ENCODE results near the gene USP1. TPM values are rescaled to one million over a fixed set of nuclear protein-coding genes. Genes with fewer than 3 reads are reported as not detected.

USP1 gene, protein sequence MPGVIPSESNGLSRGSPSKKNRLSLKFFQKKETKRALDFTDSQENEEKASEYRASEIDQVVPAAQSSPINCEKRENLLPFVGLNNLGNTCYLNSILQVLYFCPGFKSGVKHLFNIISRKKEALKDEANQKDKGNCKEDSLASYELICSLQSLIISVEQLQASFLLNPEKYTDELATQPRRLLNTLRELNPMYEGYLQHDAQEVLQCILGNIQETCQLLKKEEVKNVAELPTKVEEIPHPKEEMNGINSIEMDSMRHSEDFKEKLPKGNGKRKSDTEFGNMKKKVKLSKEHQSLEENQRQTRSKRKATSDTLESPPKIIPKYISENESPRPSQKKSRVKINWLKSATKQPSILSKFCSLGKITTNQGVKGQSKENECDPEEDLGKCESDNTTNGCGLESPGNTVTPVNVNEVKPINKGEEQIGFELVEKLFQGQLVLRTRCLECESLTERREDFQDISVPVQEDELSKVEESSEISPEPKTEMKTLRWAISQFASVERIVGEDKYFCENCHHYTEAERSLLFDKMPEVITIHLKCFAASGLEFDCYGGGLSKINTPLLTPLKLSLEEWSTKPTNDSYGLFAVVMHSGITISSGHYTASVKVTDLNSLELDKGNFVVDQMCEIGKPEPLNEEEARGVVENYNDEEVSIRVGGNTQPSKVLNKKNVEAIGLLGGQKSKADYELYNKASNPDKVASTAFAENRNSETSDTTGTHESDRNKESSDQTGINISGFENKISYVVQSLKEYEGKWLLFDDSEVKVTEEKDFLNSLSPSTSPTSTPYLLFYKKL
- 24.0 TPM for total RNA-seq

- H3K4me1 ChIP-seq (ENCODE audit: control insufficient read depth in 3 of 3, insufficient read depth in 3 of 3, low read length in 3 of 3) = peaks cover 13 to 21% (median 15%) of the 10 kb centered on the region in 3 donors
- peaks cover 0 to 4% (median 3%) of the 10 kb centered on the region in 3 donors for H3K36me3 ChIP-seq (ENCODE audit: control insufficient read depth in 3 of 3, insufficient read depth in 3 of 3, low read length in 3 of 3)
- peak within 1 kb of the TSS; percentile 98 to 99 (median 98) for H3K9ac ChIP-seq (ENCODE audit: low read depth in 1 of 3, low read length in 3 of 3)
- peak within 1 kb of the TSS; percentile 97 for H3K27ac ChIP-seq (ENCODE audit: low read depth, low read length)
- no peaks in the 10 kb centered on the region for H3K9me3 ChIP-seq (ENCODE audit: control insufficient read depth in 3 of 3, low read length in 3 of 3)
- H3K27me3 ChIP-seq (ENCODE audit: control insufficient read depth in 3 of 3, insufficient read depth in 3 of 3, low read length in 3 of 3) = no peaks in the 10 kb centered on the region
- peak within 1 kb of the TSS; percentile 88 to 94 (median 90) for H3K4me3 ChIP-seq (ENCODE audit: low read length in 3 of 3)
Observed at GRCh38 chr1:62436466-62437272, at the start of gene USP1. TSS of gene USP1 (plus strand) at chr1:62437049. CDS start at chr1:62439868, 2,819 bp downstream.

DNA sequence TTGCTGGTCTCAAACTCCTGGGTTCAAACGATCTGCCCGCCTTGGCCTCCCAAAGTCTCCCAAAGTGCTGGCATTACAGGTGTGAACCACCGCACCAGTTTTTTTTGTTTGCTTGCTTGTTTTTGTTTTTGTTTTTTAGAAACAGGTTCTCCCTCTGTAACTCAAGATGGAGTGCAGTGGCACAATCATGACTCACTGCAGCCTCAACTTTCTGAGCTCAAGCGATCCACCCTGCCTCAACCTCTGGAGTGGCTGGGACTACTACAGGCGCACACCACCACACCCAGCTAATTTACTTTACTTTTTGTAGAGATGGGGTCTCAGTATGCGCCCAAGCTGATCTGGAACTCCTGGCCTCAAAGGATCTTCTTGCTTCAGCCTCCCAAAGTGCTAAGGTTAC, 47.3 kb upstream of the USP1 start:
- Histone ChIP-seq H3K27me3 (ENCODE audit: control insufficient read depth in 3 of 3, insufficient read depth in 3 of 3, low read length in 3 of 3) (no peaks in the 10 kb centered on the region), H3K4me3 (ENCODE audit: low read length in 3 of 3) (no peak overlapping the region), H3K9me3 (ENCODE audit: control insufficient read depth in 3 of 3, low read length in 3 of 3) (no peaks in the 10 kb centered on the region), H3K9ac (ENCODE audit: low read depth in 1 of 3, low read length in 3 of 3) (no peak overlapping the region), H3K36me3 (ENCODE audit: control insufficient read depth in 3 of 3, insufficient read depth in 3 of 3, low read length in 3 of 3) (no peaks in the 10 kb centered on the region), H3K4me1 (ENCODE audit: control insufficient read depth in 3 of 3, insufficient read depth in 3 of 3, low read length in 3 of 3) (no peaks in the 10 kb centered on the region), H3K27ac (ENCODE audit: low read depth, low read length) (no peak overlapping the region)

- no peaks in the 10 kb centered on the region for H3K4me1 ChIP-seq (ENCODE audit: control insufficient read depth in 3 of 3, insufficient read depth in 3 of 3, low read length in 3 of 3)
- no peaks in the 10 kb centered on the region for H3K36me3 ChIP-seq (ENCODE audit: control insufficient read depth in 3 of 3, insufficient read depth in 3 of 3, low read length in 3 of 3)
- no peak overlapping the region for H3K4me3 ChIP-seq (ENCODE audit: low read length in 3 of 3)
- H3K9me3 ChIP-seq (ENCODE audit: control insufficient read depth in 3 of 3, low read length in 3 of 3) = no peaks in the 10 kb centered on the region
- no peak overlapping the region for H3K27ac ChIP-seq (ENCODE audit: low read depth, low read length)
- no peak overlapping the region for H3K9ac ChIP-seq (ENCODE audit: low read depth in 1 of 3, low read length in 3 of 3)
- no peaks in the 10 kb centered on the region for H3K27me3 ChIP-seq (ENCODE audit: control insufficient read depth in 3 of 3, insufficient read depth in 3 of 3, low read length in 3 of 3)
Observed at GRCh38 chr1:62390071-62390470, 46.8 kb upstream of the USP1 start.

DNA sequence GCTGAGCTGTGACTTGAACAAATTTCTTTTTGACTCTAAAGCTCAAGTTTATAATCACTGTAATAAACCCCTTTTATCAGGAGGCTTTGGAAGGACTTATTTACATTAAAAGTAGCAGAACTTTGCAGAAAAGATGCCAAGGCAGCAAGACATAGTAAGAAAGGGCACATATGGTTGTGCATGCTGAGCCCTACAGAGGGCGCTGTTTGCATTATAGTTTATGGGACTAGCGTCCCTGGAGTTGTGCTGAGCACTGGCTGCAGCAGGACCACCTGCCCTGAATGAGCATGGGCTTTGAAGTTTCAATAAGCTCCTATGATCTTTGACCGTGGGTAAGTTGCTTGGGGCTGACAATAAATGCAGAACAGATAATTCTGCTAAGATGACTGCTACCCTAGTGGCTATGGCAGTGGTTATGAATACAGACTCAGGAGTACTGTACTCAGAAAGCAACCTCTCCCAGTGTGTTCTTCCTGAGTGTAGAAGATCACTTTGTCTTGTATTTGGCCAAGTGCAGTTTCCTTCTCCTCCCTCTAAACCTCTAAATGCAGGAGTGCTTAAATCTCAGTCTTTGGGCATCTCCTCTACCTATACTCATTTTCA, 45.4 kb upstream of the USP1 start:
- no peak overlapping the region for H3K27ac ChIP-seq (ENCODE audit: low read depth, low read length)
- no peaks in the 10 kb centered on the region for H3K9me3 ChIP-seq (ENCODE audit: control insufficient read depth in 3 of 3, low read length in 3 of 3)
- no peaks in the 10 kb centered on the region for H3K27me3 ChIP-seq (ENCODE audit: control insufficient read depth in 3 of 3, insufficient read depth in 3 of 3, low read length in 3 of 3)
- H3K4me3 ChIP-seq (ENCODE audit: low read length in 3 of 3) = no peak overlapping the region
- no peaks in the 10 kb centered on the region for H3K36me3 ChIP-seq (ENCODE audit: control insufficient read depth in 3 of 3, insufficient read depth in 3 of 3, low read length in 3 of 3)
- H3K9ac ChIP-seq (ENCODE audit: low read depth in 1 of 3, low read length in 3 of 3) = no peak overlapping the region
- no peaks in the 10 kb centered on the region for H3K4me1 ChIP-seq (ENCODE audit: control insufficient read depth in 3 of 3, insufficient read depth in 3 of 3, low read length in 3 of 3)

GRCh38 chr1:62392951-62393350, 43.9 kb upstream of the USP1 start:
- no peaks in the 10 kb centered on the region for H3K9me3 ChIP-seq (ENCODE audit: control insufficient read depth in 3 of 3, low read length in 3 of 3)
- no peaks in the 10 kb centered on the region for H3K27me3 ChIP-seq (ENCODE audit: control insufficient read depth in 3 of 3, insufficient read depth in 3 of 3, low read length in 3 of 3)
- no peaks in the 10 kb centered on the region for H3K4me1 ChIP-seq (ENCODE audit: control insufficient read depth in 3 of 3, insufficient read depth in 3 of 3, low read length in 3 of 3)
- no peak overlapping the region for H3K27ac ChIP-seq (ENCODE audit: low read depth, low read length)
- no peak overlapping the region for H3K9ac ChIP-seq (ENCODE audit: low read depth in 1 of 3, low read length in 3 of 3)
- no peak overlapping the region for H3K4me3 ChIP-seq (ENCODE audit: low read length in 3 of 3)
- no peaks in the 10 kb centered on the region for H3K36me3 ChIP-seq (ENCODE audit: control insufficient read depth in 3 of 3, insufficient read depth in 3 of 3, low read length in 3 of 3)

GRCh38 chr1:62394646-62395045, 42.2 kb upstream of the USP1 start:
- Histone ChIP-seq H3K36me3 (ENCODE audit: control insufficient read depth in 3 of 3, insufficient read depth in 3 of 3, low read length in 3 of 3) (no peaks in the 10 kb centered on the region), H3K9me3 (ENCODE audit: control insufficient read depth in 3 of 3, low read length in 3 of 3) (no peaks in the 10 kb centered on the region), H3K27ac (ENCODE audit: low read depth, low read length) (no peak overlapping the region), H3K27me3 (ENCODE audit: control insufficient read depth in 3 of 3, insufficient read depth in 3 of 3, low read length in 3 of 3) (no peaks in the 10 kb centered on the region), H3K9ac (ENCODE audit: low read depth in 1 of 3, low read length in 3 of 3) (no peak overlapping the region), H3K4me1 (ENCODE audit: control insufficient read depth in 3 of 3, insufficient read depth in 3 of 3, low read length in 3 of 3) (no peaks in the 10 kb centered on the region), H3K4me3 (ENCODE audit: low read length in 3 of 3) (no peak overlapping the region)

DNA sequence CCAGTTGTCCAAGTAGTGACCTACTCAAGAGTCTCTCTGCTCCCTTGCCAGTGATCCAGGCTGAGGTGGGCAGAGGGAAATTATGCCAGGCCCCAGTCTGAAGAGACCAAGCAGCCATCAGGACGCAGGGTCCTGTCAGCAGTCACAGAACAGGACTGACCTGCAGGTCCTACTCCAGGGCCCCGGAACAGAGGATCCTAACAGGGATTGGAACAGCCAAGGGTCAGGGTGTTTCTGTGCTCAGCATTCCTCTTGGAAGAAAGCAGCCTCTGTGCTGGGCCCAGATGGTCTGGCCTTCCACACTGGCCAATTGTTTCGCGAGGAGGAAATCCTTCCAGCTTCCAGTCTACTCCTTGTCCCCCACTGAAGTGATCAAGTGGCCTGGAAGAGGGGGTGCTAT, 41.6 kb upstream of the USP1 start:
- Histone ChIP-seq H3K27me3 (ENCODE audit: control insufficient read depth in 3 of 3, insufficient read depth in 3 of 3, low read length in 3 of 3) (no peaks in the 10 kb centered on the region), H3K9me3 (ENCODE audit: control insufficient read depth in 3 of 3, low read length in 3 of 3) (no peaks in the 10 kb centered on the region), H3K9ac (ENCODE audit: low read depth in 1 of 3, low read length in 3 of 3) (no peak overlapping the region), H3K27ac (ENCODE audit: low read depth, low read length) (no peak overlapping the region), H3K36me3 (ENCODE audit: control insufficient read depth in 3 of 3, insufficient read depth in 3 of 3, low read length in 3 of 3) (no peaks in the 10 kb centered on the region), H3K4me3 (ENCODE audit: low read length in 3 of 3) (no peak overlapping the region), H3K4me1 (ENCODE audit: control insufficient read depth in 3 of 3, insufficient read depth in 3 of 3, low read length in 3 of 3) (no peaks in the 10 kb centered on the region)

DNA sequence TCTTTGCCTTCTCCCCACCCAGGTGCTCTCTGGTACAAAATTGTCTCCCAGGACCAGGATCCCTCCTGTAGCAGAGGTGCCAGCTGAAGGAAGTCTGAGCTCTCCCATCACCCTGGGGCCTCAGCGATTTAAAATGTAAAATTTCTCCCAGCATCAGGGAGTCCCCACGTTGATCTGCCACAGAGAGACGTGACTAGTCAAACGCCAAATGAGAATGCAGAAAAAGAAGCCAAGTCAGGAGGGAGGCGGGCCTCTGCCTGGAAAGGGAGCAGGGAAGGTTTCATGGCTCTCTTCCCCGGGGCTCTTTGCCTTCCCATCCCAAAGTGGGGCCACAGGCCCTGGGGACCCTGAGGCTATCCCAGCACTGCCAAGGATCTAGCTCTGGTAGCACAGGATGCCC, 40.0 kb upstream of the USP1 start:
- Histone ChIP-seq H3K27me3 (ENCODE audit: control insufficient read depth in 3 of 3, insufficient read depth in 3 of 3, low read length in 3 of 3) (no peaks in the 10 kb centered on the region), H3K4me1 (ENCODE audit: control insufficient read depth in 3 of 3, insufficient read depth in 3 of 3, low read length in 3 of 3) (no peaks in the 10 kb centered on the region), H3K4me3 (ENCODE audit: low read length in 3 of 3) (no peak overlapping the region), H3K27ac (ENCODE audit: low read depth, low read length) (no peak overlapping the region), H3K36me3 (ENCODE audit: control insufficient read depth in 3 of 3, insufficient read depth in 3 of 3, low read length in 3 of 3) (no peaks in the 10 kb centered on the region), H3K9me3 (ENCODE audit: control insufficient read depth in 3 of 3, low read length in 3 of 3) (no peaks in the 10 kb centered on the region), H3K9ac (ENCODE audit: low read depth in 1 of 3, low read length in 3 of 3) (no peak overlapping the region)

DNA sequence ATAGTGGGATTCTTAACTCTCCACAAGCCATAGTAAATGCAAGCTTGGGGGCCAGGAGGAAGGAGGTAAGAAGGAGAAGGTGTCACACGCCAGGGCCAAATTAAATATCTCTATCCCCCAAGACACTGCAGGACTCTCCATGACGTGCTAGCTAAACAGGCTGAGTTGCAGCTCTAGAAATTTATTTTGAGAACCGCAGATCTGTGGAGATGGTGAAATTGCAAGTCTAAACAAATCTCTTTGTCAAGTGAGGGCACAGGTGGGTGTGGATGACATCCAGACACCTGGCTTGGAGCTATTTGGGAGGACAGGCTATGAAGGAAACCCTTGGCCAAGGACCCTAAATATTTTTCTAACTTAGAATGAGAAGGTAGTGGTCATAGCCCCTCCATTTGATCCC, 39.5 kb upstream of the USP1 start:
- Histone ChIP-seq H3K4me3 (ENCODE audit: low read length in 3 of 3) (no peak overlapping the region), H3K4me1 (ENCODE audit: control insufficient read depth in 3 of 3, insufficient read depth in 3 of 3, low read length in 3 of 3) (no peaks in the 10 kb centered on the region), H3K9ac (ENCODE audit: low read depth in 1 of 3, low read length in 3 of 3) (no peak overlapping the region), H3K36me3 (ENCODE audit: control insufficient read depth in 3 of 3, insufficient read depth in 3 of 3, low read length in 3 of 3) (no peaks in the 10 kb centered on the region), H3K9me3 (ENCODE audit: control insufficient read depth in 3 of 3, low read length in 3 of 3) (no peaks in the 10 kb centered on the region), H3K27ac (ENCODE audit: low read depth, low read length) (no peak overlapping the region), H3K27me3 (ENCODE audit: control insufficient read depth in 3 of 3, insufficient read depth in 3 of 3, low read length in 3 of 3) (no peaks in the 10 kb centered on the region)
